ENCODE measurements around the gene STXBP6. TPM values are rescaled to one million over a fixed set of nuclear protein-coding genes. Genes with fewer than 3 reads are reported as not detected.
A peak's percentile ranks its signal among the peaks of the same experiment; 100 is the strongest.

The STXBP6 gene
- total and polyA plus RNA-seq, 2 of the 13 experiments (the other 11 are each of a cell fraction or from before 2014, with no cell fraction given) = 35.3 to 42.8 TPM

DNA sequence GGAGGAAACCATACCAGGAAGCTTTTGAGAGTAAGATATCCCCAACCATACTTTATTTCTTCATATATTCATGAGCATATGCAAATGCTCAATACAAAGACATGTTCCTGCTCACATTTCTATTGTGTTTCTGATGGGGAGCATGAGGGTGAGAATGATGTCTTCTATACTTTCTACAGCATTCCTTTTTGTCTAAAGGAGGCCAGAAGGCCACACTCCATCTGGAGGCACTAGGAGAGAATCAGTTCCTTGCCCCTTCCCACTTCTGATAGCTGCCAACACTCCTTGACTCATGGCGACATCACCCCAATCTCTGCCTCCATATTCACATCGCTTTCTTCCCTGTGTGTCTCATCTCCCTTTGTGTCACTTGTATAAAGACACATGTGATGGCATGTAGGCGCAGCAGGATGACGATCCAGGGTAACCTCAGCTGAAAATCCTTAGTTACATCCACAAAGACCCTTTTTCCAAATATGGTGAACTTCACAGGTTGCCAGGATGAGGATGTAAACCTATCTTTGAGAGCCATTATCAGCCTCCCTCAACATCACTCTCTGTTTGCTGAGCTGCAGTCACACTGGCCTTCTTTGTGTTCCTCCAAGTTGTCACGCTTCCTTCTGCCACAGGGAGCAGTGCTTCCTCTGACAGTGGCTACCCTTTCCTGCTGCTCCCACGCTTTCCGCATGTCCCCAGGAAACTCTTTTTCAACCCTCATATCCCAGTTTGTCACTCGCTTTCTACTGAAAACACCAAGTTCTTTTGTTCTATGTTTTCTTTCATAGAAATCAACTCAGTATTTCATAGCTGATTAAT, 96.9 kb downstream of the STXBP6 start (continued):
- TF ChIP-seq USF2 (IDR thresholded peaks at IDR 0.05; ENCODE audit: low read depth, low read length) (no peak), USF2 (CRISPR knock-in tag; IDR thresholded peaks at IDR 0.05; ENCODE audit: borderline replicate concordance) (no peak), KLF16 (CRISPR knock-in tag; IDR thresholded peaks at IDR 0.05) (no peak), JUN (CRISPR knock-in tag; IDR thresholded peaks at IDR 0.05) (no peak), ZNF713 (CRISPR knock-in tag; IDR thresholded peaks at IDR 0.05) (no peak), ZMYM2 (CRISPR knock-in tag; IDR thresholded peaks at IDR 0.05) (no peak), WIZ (CRISPR knock-in tag; IDR thresholded peaks at IDR 0.05) (0 out of 2 replicates have a peak, but pooled peaks have one; percentile 46), STAG1 (CRISPR knock-in tag; IDR thresholded peaks at IDR 0.05) (peak; percentile 82), ZNF644 (CRISPR knock-in tag; IDR thresholded peaks at IDR 0.05; ENCODE audit: low read depth) (0 out of 2 replicates have a peak, but pooled peaks have one; percentile 32), GATAD1 (CRISPR knock-in tag; IDR thresholded peaks at IDR 0.05) (no peak), FOXO1 (CRISPR knock-in tag; IDR thresholded peaks at IDR 0.05) (no peak), HOXA3 (CRISPR knock-in tag; IDR thresholded peaks at IDR 0.05) (peak; percentile 11; the same call in 1 of the 2 replicates), SMC3 (IDR thresholded peaks at IDR 0.05; ENCODE audit: low read length) (peak; percentile 91), GATAD2A (CRISPR knock-in tag; IDR thresholded peaks at IDR 0.05) (peak; percentile 56; the same call in 1 of the 2 replicates), ZNF670 (CRISPR knock-in tag; IDR thresholded peaks at IDR 0.05; ENCODE audit: borderline replicate concordance) (no peak), ZNF629 (CRISPR knock-in tag; conservative IDR thresholded peaks at IDR 0.05) (peak; percentile 41; the same call in 1 of the 2 replicates), U2AF1 (optimal IDR thresholded peaks at IDR 0.05; ENCODE audit: low read depth, low read length) (no peak), ZNF746 (CRISPR knock-in tag; IDR thresholded peaks at IDR 0.05) (no peak), SALL1 (CRISPR knock-in tag; IDR thresholded peaks at IDR 0.05) (peak; percentile 44), KLF11 (CRISPR knock-in tag; IDR thresholded peaks at IDR 0.05) (no peak), ZNF337 (CRISPR knock-in tag; IDR thresholded peaks at IDR 0.05; ENCODE audit: borderline replicate concordance, low read depth) (no peak), KDM1A (CRISPR knock-in tag; IDR thresholded peaks at IDR 0.05) (peak; percentile 60; the same call in 1 of the 2 replicates), POGZ (CRISPR knock-in tag; IDR thresholded peaks at IDR 0.05) (peak; percentile 20; the same call in 1 of the 2 replicates), SNAPC2 (CRISPR knock-in tag; IDR thresholded peaks at IDR 0.05) (no peak), ZNF292 (CRISPR knock-in tag; IDR thresholded peaks at IDR 0.05; ENCODE audit: borderline replicate concordance, low read depth) (0 out of 2 replicates have a peak, but pooled peaks have one; percentile 62)
- TF ChIP-seq, protein P1, sequence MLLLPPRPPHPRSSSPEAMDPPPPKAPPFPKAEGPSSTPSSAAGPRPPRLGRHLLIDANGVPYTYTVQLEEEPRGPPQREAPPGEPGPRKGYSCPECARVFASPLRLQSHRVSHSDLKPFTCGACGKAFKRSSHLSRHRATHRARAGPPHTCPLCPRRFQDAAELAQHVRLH (CRISPR knock-in tag; IDR thresholded peaks at IDR 0.05; ENCODE audit: borderline replicate concordance, low read depth) = peak; percentile 60; the same call in 1 of the 2 replicates
- TF ChIP-seq, protein P2, sequence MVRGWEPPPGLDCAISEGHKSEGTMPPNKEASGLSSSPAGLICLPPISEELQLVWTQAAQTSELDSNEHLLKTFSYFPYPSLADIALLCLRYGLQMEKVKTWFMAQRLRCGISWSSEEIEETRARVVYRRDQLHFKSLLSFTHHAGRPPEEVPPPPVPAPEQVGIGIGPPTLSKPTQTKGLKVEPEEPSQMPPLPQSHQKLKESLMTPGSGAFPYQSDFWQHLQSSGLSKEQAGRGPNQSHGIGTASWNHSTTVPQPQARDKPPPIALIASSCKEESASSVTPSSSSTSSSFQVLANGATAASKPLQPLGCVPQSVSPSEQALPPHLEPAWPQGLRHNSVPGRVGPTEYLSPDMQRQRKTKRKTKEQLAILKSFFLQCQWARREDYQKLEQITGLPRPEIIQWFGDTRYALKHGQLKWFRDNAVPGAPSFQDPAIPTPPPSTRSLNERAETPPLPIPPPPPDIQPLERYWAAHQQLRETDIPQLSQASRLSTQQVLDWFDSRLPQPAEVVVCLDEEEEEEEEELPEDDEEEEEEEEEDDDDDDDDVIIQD (CRISPR knock-in tag; IDR thresholded peaks at IDR 0.05; ENCODE audit: low read depth) = 0 out of 2 replicates have a peak, but pooled peaks have one; percentile 74
- TF ChIP-seq, protein P3, sequence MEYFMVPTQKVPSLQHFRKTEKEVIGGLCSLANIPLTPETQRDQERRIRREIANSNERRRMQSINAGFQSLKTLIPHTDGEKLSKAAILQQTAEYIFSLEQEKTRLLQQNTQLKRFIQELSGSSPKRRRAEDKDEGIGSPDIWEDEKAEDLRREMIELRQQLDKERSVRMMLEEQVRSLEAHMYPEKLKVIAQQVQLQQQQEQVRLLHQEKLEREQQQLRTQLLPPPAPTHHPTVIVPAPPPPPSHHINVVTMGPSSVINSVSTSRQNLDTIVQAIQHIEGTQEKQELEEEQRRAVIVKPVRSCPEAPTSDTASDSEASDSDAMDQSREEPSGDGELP (IDR thresholded peaks at IDR 0.05; ENCODE audit: borderline replicate concordance, low read depth) = no peak

Measured in HepG2 (cell line).